NCI-H1092 treated with DMSO at 0.1 percent for 48 hours (cell line): ENCODE measurements around the gene GCN1.
"Not testable (repeated sequence)": the region's sequence is repeated elsewhere in the genome, so short reads cannot be mapped to it uniquely, and the experiment has no call there.

ENCODE experiments used
- DNase-seq: peaks from one replicate; lab custom pipeline; 2025; lab: John Stamatoyannopoulos, UW

Gene GCN1, protein sequence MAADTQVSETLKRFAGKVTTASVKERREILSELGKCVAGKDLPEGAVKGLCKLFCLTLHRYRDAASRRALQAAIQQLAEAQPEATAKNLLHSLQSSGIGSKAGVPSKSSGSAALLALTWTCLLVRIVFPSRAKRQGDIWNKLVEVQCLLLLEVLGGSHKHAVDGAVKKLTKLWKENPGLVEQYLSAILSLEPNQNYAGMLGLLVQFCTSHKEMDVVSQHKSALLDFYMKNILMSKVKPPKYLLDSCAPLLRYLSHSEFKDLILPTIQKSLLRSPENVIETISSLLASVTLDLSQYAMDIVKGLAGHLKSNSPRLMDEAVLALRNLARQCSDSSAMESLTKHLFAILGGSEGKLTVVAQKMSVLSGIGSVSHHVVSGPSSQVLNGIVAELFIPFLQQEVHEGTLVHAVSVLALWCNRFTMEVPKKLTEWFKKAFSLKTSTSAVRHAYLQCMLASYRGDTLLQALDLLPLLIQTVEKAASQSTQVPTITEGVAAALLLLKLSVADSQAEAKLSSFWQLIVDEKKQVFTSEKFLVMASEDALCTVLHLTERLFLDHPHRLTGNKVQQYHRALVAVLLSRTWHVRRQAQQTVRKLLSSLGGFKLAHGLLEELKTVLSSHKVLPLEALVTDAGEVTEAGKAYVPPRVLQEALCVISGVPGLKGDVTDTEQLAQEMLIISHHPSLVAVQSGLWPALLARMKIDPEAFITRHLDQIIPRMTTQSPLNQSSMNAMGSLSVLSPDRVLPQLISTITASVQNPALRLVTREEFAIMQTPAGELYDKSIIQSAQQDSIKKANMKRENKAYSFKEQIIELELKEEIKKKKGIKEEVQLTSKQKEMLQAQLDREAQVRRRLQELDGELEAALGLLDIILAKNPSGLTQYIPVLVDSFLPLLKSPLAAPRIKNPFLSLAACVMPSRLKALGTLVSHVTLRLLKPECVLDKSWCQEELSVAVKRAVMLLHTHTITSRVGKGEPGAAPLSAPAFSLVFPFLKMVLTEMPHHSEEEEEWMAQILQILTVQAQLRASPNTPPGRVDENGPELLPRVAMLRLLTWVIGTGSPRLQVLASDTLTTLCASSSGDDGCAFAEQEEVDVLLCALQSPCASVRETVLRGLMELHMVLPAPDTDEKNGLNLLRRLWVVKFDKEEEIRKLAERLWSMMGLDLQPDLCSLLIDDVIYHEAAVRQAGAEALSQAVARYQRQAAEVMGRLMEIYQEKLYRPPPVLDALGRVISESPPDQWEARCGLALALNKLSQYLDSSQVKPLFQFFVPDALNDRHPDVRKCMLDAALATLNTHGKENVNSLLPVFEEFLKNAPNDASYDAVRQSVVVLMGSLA (N-terminal part only)

DNA sequence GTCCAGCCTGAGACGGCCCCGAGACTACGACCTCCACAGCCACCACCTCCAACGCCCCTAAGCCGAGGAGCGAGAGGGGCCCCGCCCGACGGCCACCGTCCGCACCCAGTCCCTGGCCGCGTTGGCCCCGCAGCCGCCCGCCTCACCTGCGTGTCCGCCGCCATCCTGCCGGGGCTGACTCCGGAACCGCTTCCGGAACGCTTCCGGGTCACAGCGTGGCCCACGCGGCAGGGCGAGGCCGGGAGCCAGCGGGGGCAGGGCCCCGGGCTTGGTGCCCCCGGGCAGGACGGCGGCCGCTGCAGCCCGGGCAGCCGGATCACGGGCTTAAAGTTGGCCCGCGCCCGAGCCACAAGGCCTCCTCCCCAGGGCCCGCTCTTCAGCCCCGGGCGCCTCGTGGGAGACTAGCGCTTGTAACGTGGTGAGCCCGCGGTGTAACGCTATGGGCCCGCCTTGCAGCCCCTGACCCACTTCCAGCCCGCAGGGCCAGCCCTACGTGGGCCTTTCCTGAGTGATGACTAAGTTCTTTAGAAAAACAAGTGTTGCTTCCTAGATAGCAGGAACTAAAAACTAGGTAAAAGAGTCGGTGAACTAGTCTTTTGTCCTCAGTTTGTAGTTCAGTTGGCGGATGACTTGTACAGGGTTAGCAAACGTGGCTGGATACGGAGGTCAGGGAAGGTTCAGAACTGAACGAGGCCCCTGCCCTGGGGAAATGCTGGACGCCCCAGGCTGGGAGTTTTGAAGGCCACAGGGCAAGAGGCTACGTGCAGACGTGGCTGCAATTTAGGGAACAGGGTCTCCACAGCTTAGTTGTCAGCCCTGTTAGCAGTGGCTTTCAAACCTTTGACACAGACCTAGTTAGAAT lies at the start of gene GCN1:
Gene GCN1 (minus strand): TSS at position 182 of the 862 bp plus-strand sequence. CDS start 18 bp downstream, at position 164.
- DNase-seq, result peak; percentile 43

DNA sequence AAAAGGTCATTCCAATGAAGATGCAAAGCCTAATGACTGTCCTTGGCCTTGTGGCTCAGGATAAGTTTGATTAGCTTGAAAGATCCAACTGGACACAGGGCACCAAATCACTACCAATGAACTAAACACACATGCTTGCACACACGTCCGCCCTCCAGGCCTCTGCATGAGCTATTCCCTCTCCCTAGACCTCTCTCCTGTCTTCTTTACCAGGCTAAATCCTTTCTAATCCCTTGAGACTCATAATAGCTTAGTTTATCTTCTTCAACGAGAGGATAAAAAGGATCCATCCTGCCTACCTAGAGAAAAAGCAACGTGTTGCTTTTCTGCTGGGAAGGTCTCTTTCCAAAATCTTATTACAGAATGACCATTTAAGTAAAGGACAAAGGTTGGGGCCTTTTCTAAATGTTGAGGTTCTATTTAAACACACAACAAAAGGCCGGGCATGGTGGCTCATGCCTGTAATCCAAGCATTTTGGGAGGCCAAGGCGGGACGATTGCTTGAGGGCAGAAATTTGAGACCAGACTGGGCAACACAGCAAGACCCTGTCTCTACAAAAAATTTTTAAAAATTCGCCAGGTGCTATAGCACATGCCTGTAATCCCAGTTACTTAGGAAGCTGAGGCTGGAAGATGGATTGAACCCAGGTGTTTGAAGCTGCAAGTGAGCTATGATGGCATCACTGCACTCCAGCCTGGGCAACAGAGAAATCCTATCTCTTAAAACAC lies 48.6 kb upstream of the GCN1 start:
- DNase-seq, result no peak

DNA sequence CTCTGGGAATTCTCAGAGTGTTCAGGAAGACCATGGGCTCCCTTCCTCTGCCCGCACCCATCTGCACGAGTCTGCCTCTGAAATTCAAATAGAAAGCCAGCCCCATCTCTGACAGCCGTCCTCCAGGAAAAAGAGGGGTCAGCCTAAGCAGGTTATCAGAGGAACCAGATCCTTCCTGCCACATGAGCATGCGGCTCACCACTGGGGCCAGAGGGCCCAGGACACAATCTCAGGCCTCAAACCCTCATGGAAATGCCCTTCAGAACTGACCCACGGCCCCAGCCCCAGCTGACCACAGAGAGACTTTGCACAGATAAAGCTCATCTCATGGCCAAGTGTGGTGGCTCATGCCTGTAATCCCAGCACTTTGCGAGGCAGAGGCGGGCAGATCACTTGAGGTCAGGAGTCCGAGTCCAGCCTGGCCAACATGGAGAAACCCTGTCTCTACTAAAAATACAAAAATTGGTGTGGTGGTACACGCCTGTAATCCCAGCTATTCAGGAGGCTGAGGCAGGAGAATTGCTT lies 47.8 kb upstream of the GCN1 start:
- no peak for DNase-seq

DNA sequence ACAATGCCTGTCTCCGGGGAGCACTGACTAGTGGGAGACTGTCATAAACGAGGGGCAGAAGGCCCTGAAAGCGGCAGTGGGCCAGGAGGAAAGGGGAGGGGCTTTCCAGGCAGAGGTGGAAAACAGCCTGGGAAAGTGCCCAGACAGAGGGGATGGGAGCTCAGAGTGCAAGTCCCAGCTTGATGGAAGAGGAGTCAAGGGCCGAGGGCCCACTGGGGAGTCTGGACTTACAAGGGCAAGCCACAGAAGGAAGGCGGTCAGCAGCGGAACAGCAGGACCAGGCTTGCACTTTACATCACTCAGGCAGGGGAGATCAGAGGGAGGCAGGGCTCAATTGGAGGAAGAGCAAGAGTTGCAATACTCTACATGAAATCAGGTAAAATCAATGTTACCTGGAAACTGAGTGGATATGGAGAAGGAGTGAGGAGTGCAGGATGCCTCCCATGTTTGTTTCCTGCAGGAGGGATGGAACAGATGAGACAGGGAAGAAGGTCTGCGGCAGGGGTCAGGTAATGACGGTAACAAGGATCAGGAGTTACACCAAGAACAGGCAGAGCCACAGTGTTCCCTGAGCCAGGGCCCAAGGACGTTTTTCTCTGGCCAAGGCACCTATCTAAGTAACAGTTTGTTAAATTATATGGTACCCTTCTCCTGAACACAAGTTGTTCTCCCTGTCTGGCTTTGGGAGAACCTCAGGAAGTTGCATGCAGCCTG lies 47.2 kb upstream of the GCN1 start:
- DNase-seq, result no peak

DNA sequence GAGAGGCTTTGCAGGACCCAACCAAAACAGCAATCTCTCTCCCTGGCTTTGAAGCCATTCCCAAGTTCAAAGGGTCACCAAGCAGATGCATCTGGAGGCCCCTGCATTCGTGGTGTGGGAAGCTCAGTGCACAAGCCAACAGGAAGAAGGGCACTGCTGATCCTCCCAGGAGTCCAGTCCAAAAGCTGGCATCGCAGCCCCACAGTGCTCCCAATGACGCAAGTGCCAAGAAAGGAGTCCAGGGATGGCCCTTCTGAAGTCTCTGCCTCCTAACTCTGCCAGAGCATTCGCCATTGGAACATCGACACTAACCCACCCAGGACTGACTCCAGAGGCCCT lies 45.9 kb upstream of the GCN1 start:
- no peak for DNase-seq

DNA sequence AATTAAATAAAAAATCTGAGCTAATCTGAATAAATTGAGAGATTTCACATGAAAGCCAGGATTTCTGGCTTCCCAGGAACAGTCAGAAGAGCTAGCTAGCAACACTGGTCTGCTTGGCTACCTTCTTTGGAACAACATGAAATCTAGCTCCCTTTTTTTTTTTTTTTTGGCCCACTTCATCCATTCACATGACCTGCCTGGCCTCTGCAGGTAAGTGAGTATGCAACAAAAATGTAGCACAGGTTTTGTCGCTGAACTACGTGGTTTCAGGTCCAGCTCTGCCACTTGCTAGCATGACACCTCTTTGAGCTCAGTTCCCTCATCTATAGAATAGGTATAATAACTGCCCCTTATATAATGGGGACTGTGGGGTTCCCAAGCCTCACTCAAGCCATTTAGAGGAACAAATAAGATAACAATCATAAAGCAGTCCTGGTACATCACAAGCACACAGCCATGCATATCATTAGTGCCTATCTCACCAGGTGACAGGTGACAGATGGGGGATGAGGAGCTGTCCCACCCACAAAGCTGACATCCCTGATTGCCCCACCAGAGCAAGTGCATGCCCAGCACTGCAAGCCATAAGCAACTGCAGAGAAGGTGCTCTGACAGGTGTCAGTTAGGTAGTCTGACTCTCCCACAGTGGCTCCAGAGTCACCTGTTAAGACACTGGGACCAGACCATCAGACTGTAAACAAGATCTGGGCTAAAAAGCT lies 45.4 kb upstream of the GCN1 start:
- no peak for DNase-seq

DNA sequence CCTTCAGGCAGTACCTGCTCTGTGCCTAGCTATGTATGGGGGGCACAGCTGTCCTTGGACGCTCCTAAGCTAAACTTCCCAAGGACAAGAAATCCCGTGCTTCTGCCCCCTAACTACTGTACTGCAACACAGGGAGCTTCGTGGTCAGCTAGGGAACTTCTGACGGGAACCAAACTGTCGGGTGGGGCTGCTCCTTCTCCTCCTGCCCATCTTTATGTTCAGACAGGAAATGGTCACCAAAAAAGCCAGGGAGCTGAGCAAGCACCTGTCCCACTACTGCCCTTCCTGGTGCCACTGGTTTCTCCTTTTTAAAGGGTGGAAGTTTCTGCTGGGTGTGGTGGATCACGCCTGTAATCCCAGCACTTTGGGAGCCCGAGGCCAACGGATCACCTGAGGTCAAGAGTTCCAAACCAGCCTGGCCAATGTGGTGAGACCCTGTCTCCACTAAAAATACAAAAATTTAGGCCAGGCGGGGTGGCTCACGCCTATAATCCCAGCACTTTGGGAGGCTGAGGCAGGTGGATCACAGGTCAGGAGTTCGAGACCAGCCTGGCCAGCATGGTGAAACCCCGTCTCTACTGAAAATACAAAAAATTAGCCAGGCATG lies 44.4 kb upstream of the GCN1 start:
- no peak for DNase-seq

DNA sequence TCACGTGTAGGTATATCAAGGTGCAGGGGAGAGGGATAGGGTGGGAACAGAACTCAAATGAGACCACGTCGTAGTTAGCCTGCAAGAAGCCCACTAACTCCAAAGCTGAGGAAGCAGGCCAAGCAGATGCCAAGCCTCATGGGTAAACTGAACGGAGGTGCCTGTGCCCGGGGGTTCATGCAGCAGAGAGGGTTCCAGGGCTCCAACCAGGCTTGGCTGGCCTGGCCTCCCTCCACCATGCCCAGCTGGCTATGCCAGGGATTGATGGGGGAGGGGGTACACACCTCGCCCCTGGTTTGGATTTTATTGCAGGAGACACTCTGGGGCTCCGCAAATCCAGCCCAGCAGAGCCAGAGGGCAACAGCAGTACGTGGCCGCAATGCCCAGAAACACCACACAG lies 43.7 kb upstream of the GCN1 start:
- DNase-seq, result no peak

DNA sequence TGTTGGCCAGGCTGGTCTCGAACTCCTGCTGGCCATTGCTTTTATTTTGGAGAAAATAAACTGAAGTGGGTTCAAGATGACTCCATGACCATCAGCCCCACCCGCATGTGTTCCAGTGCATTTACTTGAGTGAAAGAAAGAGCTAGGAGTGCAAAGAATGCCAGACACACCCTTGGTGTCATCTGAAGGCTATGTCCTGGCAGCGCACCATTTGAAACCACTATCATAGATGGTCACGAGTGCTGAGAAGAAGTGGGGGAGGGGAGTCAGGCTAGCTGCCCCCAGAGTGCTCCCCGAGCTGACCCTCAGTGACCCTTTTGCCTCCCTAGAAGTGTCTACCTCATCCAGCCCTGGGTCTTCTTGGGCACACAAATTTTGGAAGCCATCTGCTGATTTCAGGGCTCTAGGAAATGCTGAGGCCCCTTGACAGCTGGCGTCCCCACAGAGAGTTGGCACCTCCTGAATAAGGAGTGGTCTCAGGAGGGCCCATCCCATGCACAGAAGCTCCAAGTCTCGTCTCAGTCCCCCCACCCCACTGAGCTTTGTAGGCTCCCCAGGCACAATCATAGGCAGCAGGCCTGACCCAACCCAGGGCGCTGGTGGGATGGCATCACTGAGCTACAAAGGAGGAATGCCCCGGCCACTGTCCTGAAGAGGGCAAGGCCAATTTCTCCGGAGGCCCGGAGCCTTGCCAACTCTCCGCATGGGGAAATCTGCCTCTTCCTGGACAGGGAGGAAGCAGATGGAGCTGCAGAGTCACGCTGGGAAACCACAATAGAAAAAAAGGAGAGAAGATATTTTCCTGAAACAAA lies 43.1 kb upstream of the GCN1 start:
- no peak for DNase-seq

DNA sequence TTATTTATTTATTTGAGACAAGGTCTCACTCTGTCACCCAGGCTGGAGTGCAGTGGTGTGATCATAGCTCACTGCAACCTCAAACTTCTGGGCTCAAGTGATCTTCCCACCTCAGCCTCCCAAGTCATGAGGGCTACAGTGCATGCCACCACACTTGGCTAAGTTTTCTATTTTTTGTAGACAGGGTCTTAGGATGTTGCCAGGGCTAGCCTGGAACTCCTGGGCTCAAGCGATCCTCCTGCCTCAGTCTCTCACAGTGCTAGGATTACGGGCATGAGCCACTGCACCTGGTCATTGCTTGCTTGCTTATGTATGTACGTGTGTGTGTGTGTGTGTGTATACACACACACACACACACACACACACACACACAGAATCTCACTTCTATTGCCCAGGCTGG lies 42.3 kb upstream of the GCN1 start:
- DNase-seq, result not testable (repeated sequence)

DNA sequence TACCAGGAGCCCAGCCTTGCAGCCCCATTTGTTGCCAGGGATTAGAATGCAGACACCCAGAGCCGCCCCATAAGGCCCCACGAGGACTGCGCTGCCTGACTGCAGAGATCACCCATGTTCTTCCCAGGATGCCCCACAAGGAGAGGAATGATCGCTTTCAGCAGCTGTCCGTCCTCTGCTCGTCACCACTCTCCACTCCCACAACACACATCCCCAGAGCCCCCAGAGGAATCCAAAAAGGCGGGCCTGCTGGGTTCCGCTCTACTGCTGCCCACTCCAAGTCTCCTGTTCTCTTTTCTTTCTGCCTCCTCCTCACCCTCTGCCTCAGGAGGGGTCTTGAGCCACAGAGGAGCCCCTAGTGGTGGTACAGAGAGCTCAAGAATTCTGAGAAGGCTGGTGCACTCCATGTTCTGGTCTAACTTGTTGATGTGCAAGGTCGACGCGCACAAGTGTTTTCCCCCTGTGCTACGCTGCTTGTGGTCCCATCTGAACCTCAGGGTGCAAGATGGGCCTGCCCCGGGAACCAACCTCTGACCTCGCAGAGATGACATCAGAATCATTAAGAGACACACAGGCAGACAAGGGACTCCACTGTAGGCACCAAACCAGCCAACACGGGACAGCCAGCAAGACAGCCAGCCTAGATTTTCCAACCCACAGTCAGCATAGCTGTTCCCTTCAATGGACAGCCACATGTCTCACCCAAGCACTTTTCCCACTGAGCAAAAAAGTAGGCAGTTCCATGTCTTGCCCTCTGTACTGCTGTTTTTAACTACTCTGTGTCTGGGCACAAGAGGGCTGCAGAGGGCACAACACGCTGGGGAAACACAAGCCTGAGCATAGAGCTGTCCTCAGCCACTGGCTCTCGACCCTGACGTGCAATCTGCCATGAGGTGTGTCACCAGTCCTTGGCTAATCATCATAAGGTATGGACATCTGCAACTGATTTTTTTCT lies 41.1 kb upstream of the GCN1 start:
- no peak for DNase-seq

DNA sequence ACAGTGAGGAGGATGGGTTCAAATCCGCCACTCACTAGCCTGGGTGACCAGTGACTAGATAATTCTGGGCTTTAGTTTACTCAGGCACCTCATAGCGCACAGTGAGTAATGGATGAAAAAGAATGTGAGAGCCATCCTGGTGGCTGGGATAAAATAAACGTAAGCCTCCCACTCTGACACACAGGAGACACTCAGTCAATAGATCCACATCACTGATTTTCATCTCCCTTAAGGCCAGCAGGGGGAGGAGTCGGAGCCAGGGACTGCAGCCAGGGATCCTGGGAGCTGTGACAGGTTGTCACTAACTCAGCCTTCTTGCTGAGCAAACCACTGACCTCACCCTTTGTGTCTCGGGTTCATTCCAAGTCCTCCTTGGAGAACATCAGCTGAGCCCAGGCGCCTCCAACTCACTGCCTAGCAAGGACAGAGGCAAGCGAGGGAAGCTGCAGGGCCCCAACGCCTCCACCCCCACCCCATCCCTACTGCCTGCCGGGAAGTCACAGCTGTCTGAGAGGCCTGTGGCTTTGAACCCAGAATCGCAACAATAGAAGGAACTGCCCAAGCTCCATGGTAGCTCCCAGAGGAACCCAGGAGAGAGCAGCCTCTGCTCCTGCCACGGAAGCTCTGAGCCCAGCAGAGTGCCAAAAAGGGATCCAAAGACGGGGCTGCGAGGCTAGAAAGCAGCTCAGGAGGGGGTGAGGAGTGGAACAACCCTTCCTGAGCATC lies 40.3 kb upstream of the GCN1 start:
- peak; percentile 50 for DNase-seq

DNA sequence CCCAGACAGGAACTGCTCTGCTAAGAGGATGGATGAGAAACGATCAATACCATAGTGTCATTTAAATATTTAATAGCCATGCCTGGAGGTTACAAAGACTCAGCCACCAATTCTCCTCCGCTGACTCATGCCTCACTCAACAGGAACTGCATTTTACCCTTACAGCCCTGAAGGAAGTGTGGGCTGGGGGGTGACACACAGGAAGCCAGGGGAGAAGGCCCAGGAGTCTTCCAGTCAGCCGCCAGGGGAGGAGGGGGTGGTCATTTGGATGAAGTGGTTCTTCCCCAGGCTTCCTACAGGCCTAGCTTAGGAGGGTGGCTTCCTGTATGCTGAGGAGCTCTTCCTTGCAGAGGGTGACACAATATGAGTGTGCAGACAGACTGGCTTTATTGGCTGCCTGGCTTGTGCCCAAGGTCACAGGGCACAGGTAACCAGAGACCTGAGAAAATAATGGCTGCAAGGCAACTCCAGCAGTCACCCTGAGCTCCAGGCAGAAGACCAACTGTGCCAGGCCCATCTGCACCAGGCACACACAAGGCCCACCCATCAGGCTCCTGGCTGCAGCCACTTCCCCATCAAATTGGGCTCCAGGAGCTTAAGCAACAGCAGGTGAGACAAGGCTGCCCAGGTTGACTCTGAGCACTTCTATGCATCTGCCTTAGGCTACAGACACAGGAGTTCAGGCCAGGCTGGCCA lies 36.9 kb upstream of the GCN1 start:
- no peak for DNase-seq

DNA sequence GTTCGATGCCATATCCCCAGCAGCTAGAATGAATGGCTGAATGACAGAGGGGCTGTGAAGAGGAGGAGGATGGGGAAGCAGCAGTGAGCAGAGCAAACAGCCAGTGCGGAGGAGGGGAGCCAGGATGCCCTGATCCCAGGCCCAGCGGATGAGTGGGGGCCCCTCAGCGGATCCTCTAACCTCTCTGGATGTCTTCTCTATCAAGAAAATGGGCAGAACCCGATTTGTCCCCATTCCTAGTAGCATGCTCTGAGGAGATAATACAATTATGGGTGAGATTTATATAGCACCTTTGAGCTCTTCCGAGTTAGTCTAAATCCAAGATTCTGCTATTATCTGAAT lies 36.4 kb upstream of the GCN1 start:
- no peak for DNase-seq

DNA sequence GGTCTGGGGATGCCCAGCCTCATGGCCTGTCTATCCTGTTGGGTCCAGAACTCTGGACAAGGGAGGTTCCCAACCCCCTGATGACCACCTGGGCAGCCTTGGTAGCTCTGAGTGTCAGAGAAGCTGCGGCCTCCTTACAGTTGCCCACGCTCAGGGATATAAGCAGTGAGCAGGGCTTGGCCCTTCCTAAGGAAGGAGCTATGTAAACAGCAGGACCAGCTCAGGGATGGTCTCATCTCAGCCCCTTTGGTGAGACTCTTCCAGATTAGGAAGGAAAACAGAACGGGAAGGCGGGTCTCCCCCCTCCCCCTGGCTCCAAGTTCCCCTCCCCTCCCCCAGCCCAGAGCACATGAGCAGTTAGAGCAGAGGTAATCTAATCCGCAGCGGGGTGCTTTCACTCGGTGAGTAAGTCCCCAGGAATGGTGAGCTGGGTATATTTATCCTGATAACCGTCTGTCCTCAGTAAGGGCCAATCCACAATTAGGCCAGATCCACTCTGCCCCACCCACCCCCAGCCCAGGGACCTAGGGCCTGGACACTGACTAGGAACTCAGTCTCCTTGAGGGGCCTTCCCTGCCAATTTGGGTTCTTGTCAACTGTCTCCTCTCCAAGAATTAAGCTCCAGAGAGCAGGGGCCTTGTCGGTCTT lies 35.9 kb upstream of the GCN1 start:
- DNase-seq, result no peak
